PC-9 (cell line): ENCODE results near the gene SNX2. TPM values are rescaled to one million over a fixed set of nuclear protein-coding genes. Genes with fewer than 3 reads are reported as not detected.

Experiments
- BruUV-seq: library from RNA; stranded (reverse); fragments of 400-500 nt; replicated peaks from 2 replicates; lab custom pipeline; 2021; lab: Mats Ljungman, UMichigan
- CTCF ChIA-PET: fragments of 300-600 bp; sonication (Branson Sonifier 250); formaldehyde crosslinking; loops from one replicate; lab custom pipeline; 2022; ENCODE audit warnings: antibody characterized with exemption; lab: Charles Lee
- POLR2A ChIA-PET: fragments of 300-600 bp; sonication (Branson Sonifier 250); formaldehyde crosslinking; loops from one replicate; lab custom pipeline; 2022; ENCODE audit warnings: antibody characterized with exemption; ENCODE audit not compliant: unreplicated experiment; lab: Charles Lee
- DNase-seq, 2 experiments: peaks; one replicate each; pipeline versions ENCODE4 v3.0.0 to v3.0.0-alpha.2; 2015 to 2022; ENCODE audit warnings: mixed read lengths in 1 of 2
- H2AFZ ChIP-seq: fragments of 200-600 bp; sonication (generic); 2 replicates; pipeline ENCODE4 v1.8.1; 2017; ENCODE audit warnings: antibody characterized with exemption
- H3F3A ChIP-seq: fragments of 200-600 bp; sonication (generic); 2 replicates; pipeline ENCODE4 v1.8.1; 2017; ENCODE audit warnings: antibody characterized with exemption, mild to moderate bottlenecking, low read depth; ENCODE audit not compliant: insufficient read depth
- H3K27ac ChIP-seq: fragments of 200-600 bp; sonication (generic); 2 replicates; pipeline ENCODE4 v1.6.1; 2016; ENCODE audit warnings: mixed run types
- H3K27me3 ChIP-seq: fragments of 200-600 bp; sonication (generic); 2 replicates; pipeline ENCODE4 v1.6.1; 2016; ENCODE audit warnings: low read depth, mixed run types; ENCODE audit not compliant: insufficient read depth
- H3K36me3 ChIP-seq: fragments of 200-600 bp; sonication (generic); 2 replicates; pipeline ENCODE4 v1.6.1; 2016; ENCODE audit warnings: low read depth, mixed run types
- H3K4me1 ChIP-seq: fragments of 200-600 bp; sonication (generic); replicated peaks from 2 replicates; pipeline ENCODE4 v1.6.1; 2016; ENCODE audit warnings: mixed run types; ENCODE audit not compliant: insufficient read depth
- H3K4me2 ChIP-seq: fragments of 200-600 bp; sonication (generic); 2 replicates; pipeline ENCODE4 v1.6.1; 2017; ENCODE audit warnings: mixed run types
- H3K4me3 ChIP-seq: fragments of 200-600 bp; sonication (generic); 2 replicates; pipeline ENCODE4 v1.6.1; 2016; ENCODE audit warnings: mixed run types
- H3K79me2 ChIP-seq: fragments of 200-600 bp; sonication (generic); 2 replicates; pipeline ENCODE4 v1.6.1; 2017; ENCODE audit warnings: low read depth, mixed run types
- H3K9me2 ChIP-seq: fragments of 200-600 bp; sonication (generic); 2 replicates; pipeline ENCODE4 v1.8.1; 2017; ENCODE audit warnings: mild to moderate bottlenecking; ENCODE audit not compliant: insufficient read depth
- H3K9me3 ChIP-seq: fragments of 200-600 bp; sonication (generic); 2 replicates; pipeline ENCODE4 v1.8.1; 2016; ENCODE audit warnings: low read depth; ENCODE audit not compliant: insufficient read depth
- H4K20me1 ChIP-seq: fragments of 200-600 bp; sonication (generic); 2 replicates; pipeline ENCODE4 v1.8.1; 2017; ENCODE audit not compliant: insufficient read depth
- EZH2 ChIP-seq: fragments of 200-600 bp; sonication (generic); IDR thresholded peaks from 2 replicates; pipeline ENCODE4 v1.8.0; 2017; ENCODE audit warnings: antibody characterized with exemption, low read depth
- intact Hi-C: fragments of 100-400 bp; cut with micrococcal nuclease; formaldehyde crosslinking; loops from one replicate; pipeline ENCODE4 v1.10.0; 2022; ENCODE audit not compliant: unreplicated experiment
- total RNA-seq: library from RNA; stranded (reverse); gene quantifications from 2 replicates; pipeline ENCODE4 v1.2.3, GENCODE V29; 2021
- TF ChIP-seq, protein P1 (sequence below): fragments of 200-600 bp; sonication (generic); conservative IDR thresholded peaks from 2 replicates; pipeline ENCODE4 v1.6.1; 2017; ENCODE audit warnings: mixed run types, antibody characterized with exemption, mild to moderate bottlenecking, moderate library complexity

The SNX2 gene
- total RNA-seq, 1 experiment from 2014 or later, result 42.4 TPM

DNA sequence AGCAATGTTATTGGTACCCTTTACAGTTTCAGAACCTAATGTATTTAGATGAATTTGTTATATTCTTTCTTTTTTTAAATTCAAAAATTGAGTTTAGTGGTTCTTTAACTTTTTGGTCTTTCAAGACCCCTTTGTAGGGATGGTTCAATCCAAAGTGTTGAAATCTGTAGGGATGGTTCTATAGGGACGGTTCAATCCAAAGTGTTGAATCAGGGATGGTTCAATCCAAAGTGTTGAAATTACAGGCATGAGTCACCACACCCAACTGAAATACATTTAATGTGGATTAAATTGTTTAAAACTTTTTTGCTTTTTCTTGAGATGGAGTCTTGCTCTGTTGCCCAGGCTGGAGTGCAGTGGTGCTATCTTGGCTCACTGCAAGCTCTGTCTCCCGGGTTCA lies 30.6 kb downstream of the SNX2 start:
- POLR2A ChIA-PET, result no interaction called here
- no peak overlapping the region; the same call in 1 of the 2 replicates for H3K4me3 ChIP-seq
- 0 out of 2 replicates have a peak, but pooled peaks cover 8% of the 10 kb centered on the region for H3K36me3 ChIP-seq
- TF ChIP-seq, protein P1, sequence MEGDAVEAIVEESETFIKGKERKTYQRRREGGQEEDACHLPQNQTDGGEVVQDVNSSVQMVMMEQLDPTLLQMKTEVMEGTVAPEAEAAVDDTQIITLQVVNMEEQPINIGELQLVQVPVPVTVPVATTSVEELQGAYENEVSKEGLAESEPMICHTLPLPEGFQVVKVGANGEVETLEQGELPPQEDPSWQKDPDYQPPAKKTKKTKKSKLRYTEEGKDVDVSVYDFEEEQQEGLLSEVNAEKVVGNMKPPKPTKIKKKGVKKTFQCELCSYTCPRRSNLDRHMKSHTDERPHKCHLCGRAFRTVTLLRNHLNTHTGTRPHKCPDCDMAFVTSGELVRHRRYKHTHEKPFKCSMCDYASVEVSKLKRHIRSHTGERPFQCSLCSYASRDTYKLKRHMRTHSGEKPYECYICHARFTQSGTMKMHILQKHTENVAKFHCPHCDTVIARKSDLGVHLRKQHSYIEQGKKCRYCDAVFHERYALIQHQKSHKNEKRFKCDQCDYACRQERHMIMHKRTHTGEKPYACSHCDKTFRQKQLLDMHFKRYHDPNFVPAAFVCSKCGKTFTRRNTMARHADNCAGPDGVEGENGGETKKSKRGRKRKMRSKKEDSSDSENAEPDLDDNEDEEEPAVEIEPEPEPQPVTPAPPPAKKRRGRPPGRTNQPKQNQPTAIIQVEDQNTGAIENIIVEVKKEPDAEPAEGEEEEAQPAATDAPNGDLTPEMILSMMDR, result no peak
- no peak for TF ChIP-seq EZH2
- no peaks in the 10 kb centered on the region for H3K9me2 ChIP-seq
- CTCF ChIA-PET, result no interaction called here
- H3F3A ChIP-seq, result no peaks in the 10 kb centered on the region
- intact Hi-C loops, result no loop called here
- H3K4me1 ChIP-seq, result no peaks in the 10 kb centered on the region
- no peak for DNase-seq
- H3K79me2 ChIP-seq, result no peaks in the 10 kb centered on the region
- H4K20me1 ChIP-seq, result no peaks in the 10 kb centered on the region
- H3K4me2 ChIP-seq, result no peak overlapping the region
- no peaks in the 10 kb centered on the region for H3K9me3 ChIP-seq
- H3K27me3 ChIP-seq, result no peaks in the 10 kb centered on the region
- no peak overlapping the region for H2AFZ ChIP-seq
- H3K27ac ChIP-seq, result no peak overlapping the region
- no TSS peak for BruUV-seq

GRCh38 chr5:122810405-122810804 lies 35.5 kb downstream of the SNX2 start:
- H3K36me3 ChIP-seq, result 0 out of 2 replicates have a peak, but pooled peaks cover 8% of the 10 kb centered on the region
- no peak overlapping the region for H3K4me2 ChIP-seq
- TF ChIP-seq, protein P1, result no peak
- intact Hi-C loops, result no loop called here
- no peaks in the 10 kb centered on the region for H3K9me2 ChIP-seq
- no TSS peak for BruUV-seq
- no peak for DNase-seq
- H3K27ac ChIP-seq, result no peak overlapping the region
- 0 out of 2 replicates have a peak, but pooled peaks cover 3% of the 10 kb centered on the region for H4K20me1 ChIP-seq
- no peaks in the 10 kb centered on the region for H3F3A ChIP-seq
- H3K4me1 ChIP-seq, result no peaks in the 10 kb centered on the region
- H3K9me3 ChIP-seq, result no peaks in the 10 kb centered on the region
- POLR2A ChIA-PET, result no interaction called here
- H3K27me3 ChIP-seq, result no peaks in the 10 kb centered on the region
- CTCF ChIA-PET, result no interaction called here
- no peak overlapping the region for H2AFZ ChIP-seq
- no peaks in the 10 kb centered on the region for H3K79me2 ChIP-seq
- no peak overlapping the region for H3K4me3 ChIP-seq

DNA sequence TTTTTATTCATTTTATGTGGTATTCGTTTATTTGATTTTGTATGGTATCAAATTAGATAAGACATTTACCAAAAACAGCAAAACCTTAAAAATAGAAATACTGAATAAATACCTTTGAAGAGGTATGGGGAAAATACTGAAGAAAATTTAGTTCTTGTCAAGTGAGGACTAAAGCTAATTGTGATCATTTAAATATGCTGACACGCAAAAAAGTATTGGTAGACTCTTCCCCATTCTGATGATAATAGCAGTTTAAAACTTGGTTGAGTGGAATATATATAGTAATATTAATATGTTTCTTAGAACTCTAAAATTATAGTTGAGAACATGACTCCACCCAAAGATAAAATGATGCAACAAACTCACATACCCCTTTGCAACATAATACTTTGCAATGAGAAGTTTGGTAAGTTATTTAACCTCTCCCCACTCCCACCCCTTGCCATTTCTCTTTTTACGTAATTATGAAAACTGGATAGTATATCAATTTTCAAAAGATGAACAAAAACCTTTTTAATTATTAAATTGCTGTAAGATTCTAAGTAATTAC lies 40.4 kb downstream of the SNX2 start:
- Histone ChIP-seq H3F3A (no peaks in the 10 kb centered on the region), H2AFZ (no peak overlapping the region), H3K36me3 (no peaks in the 10 kb centered on the region; the same call in 1 of the 2 replicates), H3K4me2 (no peak overlapping the region), H3K9me3 (no peaks in the 10 kb centered on the region), H3K27ac (no peak overlapping the region), H3K4me1 (no peaks in the 10 kb centered on the region), H4K20me1 (0 out of 2 replicates have a peak, but pooled peaks cover 3% of the 10 kb centered on the region), H3K9me2 (no peaks in the 10 kb centered on the region), H3K27me3 (no peaks in the 10 kb centered on the region), H3K79me2 (no peaks in the 10 kb centered on the region), H3K4me3 (no peak overlapping the region)
- no peak for DNase-seq
- BruUV-seq, result no TSS peak
- ChIA-PET CTCF (no interaction called here), POLR2A (no interaction called here)
- TF ChIP-seq, protein P1, result no peak
- TF ChIP-seq EZH2, result no peak
- intact Hi-C loops, result no loop called here
